Choroid plexus epithelial cell (primary cell): ENCODE data around the gene KCNIP1.

Experiments used
- DNase-seq: peaks from one replicate; pipeline ENCODE4 v3.0.0-alpha.2; 2010; ENCODE audit warnings: low read depth
- H3K4me3 ChIP-seq: 2 replicates; pipeline ENCODE4 v1.5.1; 2011; ENCODE audit warnings: low read depth, mild to moderate bottlenecking, control low read depth, low read length, moderate library complexity
- CTCF ChIP-seq: conservative IDR thresholded peaks from 2 replicates; pipeline ENCODE4 v1.5.1; 2011; ENCODE audit warnings: low read depth, mild to moderate bottlenecking, control low read depth, inconsistent platforms, low read length, moderate library complexity

KCNIP1 gene

DNA sequence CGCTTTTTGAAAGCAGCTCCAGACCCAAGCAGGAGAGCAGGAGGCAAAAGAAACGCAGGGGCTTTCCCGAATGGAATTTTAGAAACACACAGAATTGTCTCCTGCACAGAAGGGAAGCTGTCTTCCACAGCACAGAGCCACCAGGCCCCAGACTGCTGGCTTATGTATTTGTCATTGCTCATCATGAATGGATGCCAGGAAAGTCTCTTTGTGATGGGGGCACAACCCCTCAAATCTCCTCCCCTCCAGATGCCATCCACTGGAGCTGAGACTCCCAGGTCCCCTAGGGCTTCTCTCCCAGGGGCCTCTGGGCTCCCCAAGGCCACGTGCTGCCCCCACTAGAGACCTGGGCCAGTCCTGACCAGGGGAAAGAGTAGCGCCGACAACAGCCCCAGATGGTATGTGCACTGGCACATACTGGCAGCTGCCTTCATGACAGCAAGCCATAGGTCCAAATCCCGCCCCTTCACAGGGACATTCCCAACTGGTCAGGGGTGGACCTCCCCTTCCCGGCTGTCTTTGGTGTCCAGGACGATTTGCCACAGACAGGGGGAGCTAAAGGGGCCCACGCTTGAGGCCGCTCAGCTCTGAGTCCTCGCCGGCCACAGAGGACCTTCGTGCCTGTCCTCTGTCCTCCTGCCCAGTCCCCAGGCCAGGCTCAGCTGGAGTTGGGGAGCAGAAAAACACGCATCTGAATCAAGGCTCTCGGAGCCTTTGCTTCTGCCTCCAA lies 127.8 kb downstream of the KCNIP1 start:
- peak; percentile 41 for TF ChIP-seq CTCF
- DNase-seq, result no peak
- H3K4me3 ChIP-seq, result no peak overlapping the region

- H3K4me3 ChIP-seq, result no peak overlapping the region
- peak; percentile 46 for TF ChIP-seq CTCF
These were observed 128.6 kb downstream of the KCNIP1 start for GRCh38 chr5:170632266-170632984.

GRCh38 chr5:170632985-170633234 lies 129.1 kb downstream of the KCNIP1 start:
- DNase-seq, result no peak
- H3K4me3 ChIP-seq, result peak overlapping the region; percentile 43
- peak; percentile 91 for TF ChIP-seq CTCF

More at GRCh38 chr5:170632266-170632984, 128.6 kb downstream of the KCNIP1 start:
- no peak for DNase-seq

GRCh38 chr5:170633235-170634081 lies 129.6 kb downstream of the KCNIP1 start:
- no peak for TF ChIP-seq CTCF
- peak overlapping the region; percentile 43 for H3K4me3 ChIP-seq
- DNase-seq, result peak; percentile 90

GRCh38 chr5:170634256-170634990 lies 130.6 kb downstream of the KCNIP1 start:
- H3K4me3 ChIP-seq, result no peak overlapping the region
- DNase-seq, result no peak
- TF ChIP-seq CTCF, result no peak

- no peak overlapping the region for H3K4me3 ChIP-seq
- no peak for DNase-seq
- no peak for TF ChIP-seq CTCF
These were observed 131.9 kb downstream of the KCNIP1 start for GRCh38 chr5:170635706-170636105.
